ENCODE measurements around the gene AGBL1. TPM values are rescaled to one million over a fixed set of nuclear protein-coding genes. Genes with fewer than 3 reads are reported as not detected.

Gene AGBL1
- total RNA-seq, 1 experiment from 2014 or later = not detected

GRCh38 chr15:86040356-86041033 lies 39.2 kb upstream of the AGBL1 start:
- H3K4ac ChIP-seq (ENCODE audit: low read depth, low read length) = no peak overlapping the region
- H2BK20ac ChIP-seq (ENCODE audit: low read depth, low read length, poor library complexity, severe bottlenecking) = no peak overlapping the region
- H2AK5ac ChIP-seq (ENCODE audit: insufficient read length, low read length) = no peak overlapping the region
- H2BK15ac ChIP-seq (ENCODE audit: low read depth, low read length) = no peak overlapping the region
- no peaks in the 10 kb centered on the region for H3K79me1 ChIP-seq (ENCODE audit: insufficient read depth, low read depth, low read length, poor library complexity, severe bottlenecking)
- no peak overlapping the region for H2AFZ ChIP-seq (ENCODE audit: low read length)
- no peaks in the 10 kb centered on the region for H3K9me3 ChIP-seq (ENCODE audit: control insufficient read depth, low read depth, low read length)
- no peak overlapping the region for H2BK12ac ChIP-seq (ENCODE audit: insufficient read length, low read depth, low read length)
- no peak overlapping the region for H4K5ac ChIP-seq (ENCODE audit: insufficient read length, low read depth, low read length)
- no peak overlapping the region for H3K4me2 ChIP-seq (ENCODE audit: insufficient read depth, insufficient read length, low read length)
- no CpG with 5 or more reads among the region's 6 CpGs for WGBS (ENCODE audit: extremely low coverage, insufficient read length, low lambda C conversion rate)
- no peak overlapping the region for H4K91ac ChIP-seq (ENCODE audit: insufficient read length, low read depth, low read length)
- no peak overlapping the region for H3T11ph ChIP-seq (ENCODE audit: low read length)
- peak; percentile 66 for DNase-seq
- H2BK5ac ChIP-seq (ENCODE audit: insufficient read length, low read length) = no peak overlapping the region
- H4K8ac ChIP-seq (replicated peaks; ENCODE audit: insufficient read length, low read depth, low read length) = no peak overlapping the region
- H2BK120ac ChIP-seq (ENCODE audit: low read depth, low read length, poor library complexity, severe bottlenecking) = no peak overlapping the region
- Mint-ChIP-seq H3K9me3 (no peaks in the 10 kb centered on the region), H3K27me3 (ENCODE audit: low read depth) (peaks cover 2% of the 10 kb centered on the region), H3K4me3 (peak overlapping the region in 1 of 2 experiments; percentile 25; a peak in 1 of 5 replicates), H3K27ac (peak overlapping the region in 1 of 3 experiments; percentile 52; a peak in 2 of 7 replicates), H3K4me1 (peaks cover 32 to 39% of the 10 kb centered on the region in 2 experiments), H3K36me3 (ENCODE audit: insufficient read depth in 1 of 3, low read depth in 3 of 3) (no peaks in the 10 kb centered on the region; a peak in 1 of 7 replicates)
- no peak overlapping the region for H3K56ac ChIP-seq (ENCODE audit: insufficient read length, low read depth, low read length)
- no peak overlapping the region for H3K23ac ChIP-seq (ENCODE audit: insufficient read length, low read depth, low read length)
- H3K23me2 ChIP-seq (ENCODE audit: insufficient read length, low read depth, low read length, poor library complexity, severe bottlenecking) = no peaks in the 10 kb centered on the region
- no peaks in the 10 kb centered on the region for H3K27me3 ChIP-seq (ENCODE audit: insufficient read depth, low read length)
- peaks cover 11% of the 10 kb centered on the region; the same call in 1 of the 2 replicates for H3K4me1 ChIP-seq (ENCODE audit: insufficient read depth, low read length)
- no peaks in the 10 kb centered on the region for H3K79me2 ChIP-seq (ENCODE audit: insufficient read depth, low read length)
- TF ChIP-seq, protein P1, sequence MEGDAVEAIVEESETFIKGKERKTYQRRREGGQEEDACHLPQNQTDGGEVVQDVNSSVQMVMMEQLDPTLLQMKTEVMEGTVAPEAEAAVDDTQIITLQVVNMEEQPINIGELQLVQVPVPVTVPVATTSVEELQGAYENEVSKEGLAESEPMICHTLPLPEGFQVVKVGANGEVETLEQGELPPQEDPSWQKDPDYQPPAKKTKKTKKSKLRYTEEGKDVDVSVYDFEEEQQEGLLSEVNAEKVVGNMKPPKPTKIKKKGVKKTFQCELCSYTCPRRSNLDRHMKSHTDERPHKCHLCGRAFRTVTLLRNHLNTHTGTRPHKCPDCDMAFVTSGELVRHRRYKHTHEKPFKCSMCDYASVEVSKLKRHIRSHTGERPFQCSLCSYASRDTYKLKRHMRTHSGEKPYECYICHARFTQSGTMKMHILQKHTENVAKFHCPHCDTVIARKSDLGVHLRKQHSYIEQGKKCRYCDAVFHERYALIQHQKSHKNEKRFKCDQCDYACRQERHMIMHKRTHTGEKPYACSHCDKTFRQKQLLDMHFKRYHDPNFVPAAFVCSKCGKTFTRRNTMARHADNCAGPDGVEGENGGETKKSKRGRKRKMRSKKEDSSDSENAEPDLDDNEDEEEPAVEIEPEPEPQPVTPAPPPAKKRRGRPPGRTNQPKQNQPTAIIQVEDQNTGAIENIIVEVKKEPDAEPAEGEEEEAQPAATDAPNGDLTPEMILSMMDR (conservative IDR thresholded peaks at IDR 0.05) = peak; percentile 70
- no peak overlapping the region for H3K18ac ChIP-seq (ENCODE audit: insufficient read length, low read depth, low read length)
- no peaks in the 10 kb centered on the region for H4K20me1 ChIP-seq (ENCODE audit: control insufficient read depth, insufficient read depth, insufficient read length)
- H3K27ac ChIP-seq (ENCODE audit: insufficient read length, low read depth, low read length) = no peak overlapping the region
- no peak overlapping the region for H3K14ac ChIP-seq (ENCODE audit: insufficient read depth, low read length)
- no peak overlapping the region for H3K9ac ChIP-seq (ENCODE audit: extremely low read depth, insufficient read length, low read length)

Data from H9 (cell line).